HG02571 (cell line): ENCODE results near the gene IFT88.
"Not testable (repeated sequence)": the region's sequence is repeated elsewhere in the genome, so short reads cannot be mapped to it uniquely, and the experiment has no call there.

ENCODE experiments used
- ATAC-seq: cut with Tn5 transposase; IDR thresholded peaks from one replicate; pipeline ENCODE4 v1.9.1; 2021; ENCODE audit warnings: mild to moderate bottlenecking, moderate library complexity; ENCODE audit not compliant: unreplicated experiment

Gene IFT88

GRCh38 chr13:20623000-20623399 is 56.0 kb downstream of the IFT88 start:
- no peak for ATAC-seq

DNA sequence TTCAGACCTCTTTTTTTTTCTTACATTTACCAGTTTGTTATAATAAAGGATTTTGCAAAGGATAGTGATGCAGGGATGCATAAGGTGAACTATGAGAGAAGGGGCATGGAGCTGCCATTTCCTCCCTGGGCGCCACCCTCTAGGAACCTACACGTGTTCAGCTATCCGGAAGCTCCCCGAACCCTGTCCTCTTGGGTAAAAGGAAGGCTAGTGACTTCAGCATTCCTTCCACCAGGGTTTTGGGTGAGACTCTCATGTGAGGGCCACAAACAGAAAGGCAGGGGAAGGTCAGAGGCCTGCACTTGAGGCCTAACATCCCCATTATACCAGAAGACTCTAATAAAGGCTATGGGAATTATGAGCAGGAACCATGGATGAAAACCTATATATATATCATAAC is 57.3 kb downstream of the IFT88 start:
- ATAC-seq: no peak

GRCh38 chr13:20633802-20634201 is 66.8 kb downstream of the IFT88 start:
- ATAC-seq: no peak

GRCh38 chr13:20636079-20636478 is 69.1 kb downstream of the IFT88 start:
- no peak for ATAC-seq

DNA sequence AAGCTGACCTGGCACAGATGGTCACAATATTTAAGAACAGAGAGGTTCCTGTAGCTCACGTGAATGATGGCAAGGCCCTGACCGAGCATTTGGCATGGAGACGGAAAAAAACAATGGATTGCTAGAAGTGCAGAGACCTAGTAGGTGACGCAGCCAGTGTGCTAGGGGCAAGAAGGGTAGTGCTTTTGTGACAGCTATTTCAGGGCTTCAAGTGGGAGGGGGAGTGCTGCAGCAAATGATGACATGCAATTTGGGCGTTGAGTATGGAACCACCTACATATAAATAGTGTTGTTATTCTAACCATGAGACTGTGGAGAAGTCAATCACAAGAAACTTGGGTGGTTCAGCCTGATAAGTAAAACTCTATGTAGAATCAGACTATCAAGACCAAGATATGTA is 70.9 kb downstream of the IFT88 start:
- ATAC-seq: no peak

- ATAC-seq: no peak
These were observed 80.8 kb downstream of the IFT88 start for GRCh38 chr13:20647758-20648157.

DNA sequence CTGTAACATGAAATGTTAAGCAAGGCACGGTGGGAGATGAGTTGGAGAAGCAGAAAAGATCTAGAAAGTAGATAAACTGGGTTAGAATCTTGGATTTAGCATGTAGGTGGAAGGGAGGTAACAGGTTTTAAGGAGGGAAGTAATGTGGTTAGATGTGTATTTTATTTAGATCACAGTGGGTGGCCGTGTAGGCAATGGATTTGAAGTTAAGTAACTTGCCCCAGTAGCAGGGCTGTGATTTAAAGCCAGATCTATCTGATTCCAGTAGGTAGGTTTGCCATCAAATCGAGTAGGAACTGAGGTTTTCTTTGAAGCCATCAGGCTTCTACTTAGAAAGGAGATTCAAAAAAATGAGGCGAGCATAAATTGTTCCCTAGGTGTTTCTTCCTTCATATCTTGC is 86.0 kb downstream of the IFT88 start:
- ATAC-seq: no peak

GRCh38 chr13:20654156-20654555 is 87.2 kb downstream of the IFT88 start:
- no peak for ATAC-seq

DNA sequence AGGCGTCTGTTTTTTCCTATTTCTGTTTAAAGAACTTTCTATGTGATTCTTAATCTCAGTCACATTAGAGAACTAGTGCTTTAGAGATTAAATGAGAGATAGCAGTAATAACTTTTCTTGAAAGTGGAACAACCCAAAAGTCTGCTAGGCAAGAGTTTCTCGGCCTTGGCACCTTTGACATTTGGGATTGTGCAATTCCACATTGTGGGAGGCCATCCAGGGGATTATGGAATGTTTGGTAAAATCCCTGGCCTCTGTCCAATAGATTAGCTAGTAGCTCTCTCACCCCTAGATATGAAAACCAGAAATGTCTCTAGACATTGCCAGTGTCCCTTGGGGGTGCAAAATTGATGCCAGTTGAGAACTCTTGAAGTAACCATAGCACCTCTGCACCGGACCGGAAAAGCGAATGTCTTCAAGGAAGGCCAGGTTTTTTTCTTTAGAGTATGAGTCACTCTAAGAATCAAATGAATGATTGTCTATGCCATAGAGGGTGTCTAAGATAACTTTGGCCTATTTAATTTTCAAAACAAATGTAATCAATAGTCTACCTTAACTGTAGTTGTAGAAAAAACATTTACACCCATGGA is 91.6 kb downstream of the IFT88 start:
- no peak for ATAC-seq

GRCh38 chr13:20664351-20664750 is 97.4 kb downstream of the IFT88 start:
- ATAC-seq: no peak

DNA sequence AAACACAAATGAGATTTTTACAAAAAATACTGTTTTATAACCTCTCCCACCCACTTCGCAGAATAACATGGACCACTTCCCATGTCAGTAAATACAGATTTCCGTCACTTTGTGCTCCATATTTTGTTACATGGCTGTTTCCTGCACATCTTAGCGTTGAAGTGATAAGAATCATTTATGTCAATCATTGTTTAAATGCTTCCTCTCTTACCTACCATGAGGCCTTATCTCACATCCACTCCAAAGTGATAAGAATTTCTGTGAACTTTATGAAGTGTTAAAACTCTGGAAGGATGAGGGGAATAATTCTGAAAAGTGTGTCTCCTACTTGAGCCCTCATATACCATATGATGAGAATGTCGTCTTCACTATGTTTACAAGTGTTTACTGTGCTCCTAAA is 100.0 kb downstream of the IFT88 start:
- no peak for ATAC-seq

- no peak for ATAC-seq
These were observed 101.0 kb downstream of the IFT88 start for GRCh38 chr13:20667857-20668437.

- ATAC-seq: no peak
These were observed 102.2 kb downstream of the IFT88 start for GRCh38 chr13:20669162-20669561.

GRCh38 chr13:20671789-20672188 is 104.8 kb downstream of the IFT88 start:
- no peak for ATAC-seq

DNA sequence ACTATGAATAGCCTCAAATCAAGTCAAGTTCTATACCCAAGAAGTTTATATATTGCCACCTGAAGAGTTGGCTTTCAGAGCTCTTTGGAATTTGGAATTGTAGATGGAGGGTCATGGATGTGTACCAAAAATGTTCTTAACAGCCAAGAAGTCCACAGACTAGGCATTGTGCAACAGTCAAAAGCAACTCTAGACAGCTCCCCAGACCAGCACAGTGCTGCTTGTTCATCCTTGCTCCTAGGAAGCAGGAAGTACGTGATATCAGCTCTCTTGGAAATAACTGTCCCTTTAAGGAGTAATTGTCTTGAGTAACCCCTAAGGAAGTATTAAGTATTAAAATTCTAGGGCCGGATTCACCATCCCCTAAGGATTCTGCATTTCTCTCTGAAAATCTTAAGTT is 105.8 kb downstream of the IFT88 start:
- ATAC-seq: no peak

DNA sequence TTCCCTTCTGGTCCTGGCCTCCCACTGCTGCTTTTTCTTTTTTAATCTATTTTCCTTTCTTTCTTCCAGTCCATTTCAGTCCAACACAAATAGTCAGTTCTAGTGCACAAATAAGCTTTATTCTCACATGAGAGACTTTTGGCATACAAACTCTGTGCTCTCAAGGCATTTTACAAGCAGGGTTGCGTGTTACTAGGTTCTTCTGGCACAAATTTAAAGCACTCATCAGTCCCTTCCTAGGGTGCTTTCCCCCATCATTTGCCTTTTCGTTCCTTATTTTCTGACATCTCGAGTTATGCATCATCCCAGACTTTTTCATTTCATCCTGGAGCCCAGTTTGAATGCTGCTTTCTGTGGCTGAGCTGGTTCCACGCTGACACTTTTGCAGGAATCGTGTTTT is 106.8 kb downstream of the IFT88 start:
- no peak for ATAC-seq

DNA sequence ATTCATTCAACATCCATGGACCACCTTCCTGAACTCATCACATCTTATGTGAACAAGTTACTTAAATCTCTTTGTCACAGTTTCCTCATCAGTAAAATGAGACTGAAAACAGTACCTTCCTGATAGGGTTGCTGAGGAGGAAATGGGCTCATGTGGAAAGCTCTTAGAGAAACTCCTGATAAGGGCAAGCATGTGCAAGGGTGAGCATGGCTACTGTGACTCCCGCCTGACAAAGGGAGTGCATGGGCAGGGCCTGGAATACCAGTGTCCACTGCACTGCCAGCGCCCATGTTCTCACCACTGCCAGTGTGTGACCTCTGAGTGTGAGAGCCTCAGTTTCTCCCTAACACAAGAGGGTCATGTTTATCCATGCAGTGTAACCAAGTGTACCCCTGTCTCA is 109.3 kb downstream of the IFT88 start:
- no peak for ATAC-seq

- not testable (repeated sequence) for ATAC-seq
These were observed 111.6 kb downstream of the IFT88 start for GRCh38 chr13:20678606-20679005.

GRCh38 chr13:20679879-20680278 is 112.9 kb downstream of the IFT88 start:
- no peak for ATAC-seq

GRCh38 chr13:20680416-20681080 is 113.6 kb downstream of the IFT88 start:
- ATAC-seq: no peak

DNA sequence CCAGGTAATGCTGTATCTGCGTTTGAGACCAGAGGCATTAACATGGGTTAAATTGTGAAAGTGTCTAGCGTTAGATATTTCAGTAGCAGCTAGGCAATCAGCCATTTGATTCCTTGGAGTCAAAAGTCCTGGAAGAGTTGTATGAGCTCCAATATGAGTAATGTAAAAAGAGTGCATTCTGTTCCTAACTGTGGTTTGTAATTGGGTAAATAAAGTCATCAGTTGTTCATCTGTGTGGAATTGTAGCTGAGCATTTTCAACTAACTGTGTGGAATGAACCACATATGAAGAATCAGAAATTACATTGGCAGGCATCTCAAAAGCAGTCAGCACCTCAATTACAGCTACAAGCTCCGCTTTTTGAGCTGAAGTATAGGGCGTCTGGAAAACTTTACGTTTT is 114.5 kb downstream of the IFT88 start:
- ATAC-seq: not testable (repeated sequence)

GRCh38 chr13:20682061-20682460 is 115.1 kb downstream of the IFT88 start:
- ATAC-seq: no peak

GRCh38 chr13:20684041-20684440 is 117.1 kb downstream of the IFT88 start:
- no peak for ATAC-seq
